Kidney epithelial cell (primary cell): ENCODE results near the gene TPM1. TPM values are rescaled to one million over a fixed set of nuclear protein-coding genes. Genes with fewer than 3 reads are reported as not detected.

Source experiments
- DNase-seq: peaks from one replicate; pipeline ENCODE4 v3.0.0-alpha.2; 2010; ENCODE audit warnings: low read depth
- H3K27me3 ChIP-seq: 2 replicates; pipeline ENCODE4 v1.6.0; 2011; ENCODE audit warnings: low read length; ENCODE audit not compliant: control insufficient read depth, insufficient read depth
- H3K36me3 ChIP-seq: 2 replicates; pipeline ENCODE4 v1.5.1; 2011; ENCODE audit warnings: low read length; ENCODE audit not compliant: control insufficient read depth, insufficient read depth
- H3K4me3 ChIP-seq: 2 replicates; pipeline ENCODE4 v1.5.1; 2011; ENCODE audit warnings: low read depth, mild to moderate bottlenecking, control low read depth, low read length
- CTCF ChIP-seq: IDR thresholded peaks from 2 replicates; pipeline ENCODE4 v1.5.1; 2011; ENCODE audit warnings: mild to moderate bottlenecking, moderate library complexity, low read length, control low read depth, inconsistent platforms; ENCODE audit not compliant: insufficient read depth, poor library complexity, severe bottlenecking
- total RNA-seq: library from RNA; depleted of rRNA; stranded (reverse); fragments of >200 nt; gene quantifications from 2 replicates; pipeline ENCODE4 v1.2.3, GENCODE V29; 2015

The TPM1 gene
- total RNA-seq, 1 donor from 2014 or later: 847 TPM

GRCh38 chr15:63083541-63083940, 41.0 kb downstream of the TPM1 start:
- no peak for TF ChIP-seq CTCF
- no peaks in the 10 kb centered on the region for H3K27me3 ChIP-seq
- DNase-seq: no peak
- H3K4me3 ChIP-seq: no peak overlapping the region
- H3K36me3 ChIP-seq: no peaks in the 10 kb centered on the region

- no peak for TF ChIP-seq CTCF
- H3K36me3 ChIP-seq: no peaks in the 10 kb centered on the region
- no peak for DNase-seq
Observed at GRCh38 chr15:63084806-63085205, 42.3 kb downstream of the TPM1 start.

GRCh38 chr15:63085289-63085688, 42.7 kb downstream of the TPM1 start:
- DNase-seq: no peak
- Histone ChIP-seq H3K4me3 (no peak overlapping the region), H3K36me3 (no peaks in the 10 kb centered on the region), H3K27me3 (no peaks in the 10 kb centered on the region)
- TF ChIP-seq CTCF: no peak

More at GRCh38 chr15:63084806-63085205, 42.3 kb downstream of the TPM1 start:
- Histone ChIP-seq H3K27me3 (no peaks in the 10 kb centered on the region), H3K4me3 (no peak overlapping the region)

GRCh38 chr15:63086271-63086670, 43.7 kb downstream of the TPM1 start:
- no peak for DNase-seq
- Histone ChIP-seq H3K4me3 (no peak overlapping the region), H3K27me3 (no peaks in the 10 kb centered on the region), H3K36me3 (no peaks in the 10 kb centered on the region)
- TF ChIP-seq CTCF: no peak

GRCh38 chr15:63086947-63087346, 44.4 kb downstream of the TPM1 start:
- Histone ChIP-seq H3K4me3 (no peak overlapping the region), H3K36me3 (no peaks in the 10 kb centered on the region), H3K27me3 (no peaks in the 10 kb centered on the region)
- no peak for DNase-seq
- no peak for TF ChIP-seq CTCF

- H3K27me3 ChIP-seq: no peaks in the 10 kb centered on the region
- no peak for TF ChIP-seq CTCF
- H3K36me3 ChIP-seq: no peaks in the 10 kb centered on the region
- DNase-seq: no peak
- H3K4me3 ChIP-seq: no peak overlapping the region
Observed at GRCh38 chr15:63088533-63089245, 46.1 kb downstream of the TPM1 start.
